OCI-LY7 (cell line): ENCODE data around the gene FAM89B.

Experiments used
- EZH2phosphoT487 ChIP-seq: fragments of 200-600 bp; sonication (generic); IDR thresholded peaks from 2 replicates; pipeline ENCODE4 v1.6.1; 2018; ENCODE audit warnings: low read depth, borderline replicate concordance, mild to moderate bottlenecking, mixed run types, antibody characterized with exemption, low read length, moderate library complexity, mixed read lengths
- TF ChIP-seq, protein P1 (sequence below): fragments of 200-600 bp; sonication (generic); conservative IDR thresholded peaks from 2 replicates; pipeline ENCODE4 v1.5.1; 2014; ENCODE audit warnings: mild to moderate bottlenecking, antibody characterized with exemption, low read length, moderate library complexity, mixed read lengths

DNA sequence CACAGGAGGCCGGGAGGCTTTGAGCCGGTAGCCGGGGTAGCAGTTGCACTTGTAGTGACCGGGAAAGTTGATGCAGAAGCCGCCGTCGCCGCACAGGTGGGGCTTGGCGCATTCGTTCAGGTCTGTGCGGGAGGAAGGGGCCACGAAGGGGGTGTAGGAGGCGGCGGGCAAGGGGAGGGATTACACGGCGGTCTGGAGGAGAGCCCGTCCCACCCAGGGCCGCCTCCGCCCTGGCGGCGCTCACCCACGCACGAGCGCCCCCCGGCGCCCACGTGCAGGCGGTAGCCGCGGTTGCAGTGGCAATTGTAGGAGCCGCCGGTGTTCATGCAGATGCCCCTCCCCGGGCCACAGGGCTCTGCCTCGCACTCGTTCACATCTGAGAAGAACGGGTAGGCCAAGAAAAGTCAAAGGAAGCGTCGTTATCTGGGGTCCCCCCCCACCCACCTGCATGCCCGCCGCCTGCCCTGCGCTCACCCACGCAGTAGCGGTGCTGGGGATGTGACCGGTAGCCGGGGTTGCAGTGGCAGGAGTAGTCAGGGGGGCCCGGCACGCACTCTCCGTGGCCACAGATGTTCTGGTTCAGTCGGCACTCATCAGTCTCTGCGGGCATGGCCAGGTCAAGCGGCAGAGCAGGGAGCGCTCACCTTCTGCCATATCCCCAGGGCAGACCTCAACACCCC lies 24.8 kb upstream of the FAM89B start:
- TF ChIP-seq, protein P1, sequence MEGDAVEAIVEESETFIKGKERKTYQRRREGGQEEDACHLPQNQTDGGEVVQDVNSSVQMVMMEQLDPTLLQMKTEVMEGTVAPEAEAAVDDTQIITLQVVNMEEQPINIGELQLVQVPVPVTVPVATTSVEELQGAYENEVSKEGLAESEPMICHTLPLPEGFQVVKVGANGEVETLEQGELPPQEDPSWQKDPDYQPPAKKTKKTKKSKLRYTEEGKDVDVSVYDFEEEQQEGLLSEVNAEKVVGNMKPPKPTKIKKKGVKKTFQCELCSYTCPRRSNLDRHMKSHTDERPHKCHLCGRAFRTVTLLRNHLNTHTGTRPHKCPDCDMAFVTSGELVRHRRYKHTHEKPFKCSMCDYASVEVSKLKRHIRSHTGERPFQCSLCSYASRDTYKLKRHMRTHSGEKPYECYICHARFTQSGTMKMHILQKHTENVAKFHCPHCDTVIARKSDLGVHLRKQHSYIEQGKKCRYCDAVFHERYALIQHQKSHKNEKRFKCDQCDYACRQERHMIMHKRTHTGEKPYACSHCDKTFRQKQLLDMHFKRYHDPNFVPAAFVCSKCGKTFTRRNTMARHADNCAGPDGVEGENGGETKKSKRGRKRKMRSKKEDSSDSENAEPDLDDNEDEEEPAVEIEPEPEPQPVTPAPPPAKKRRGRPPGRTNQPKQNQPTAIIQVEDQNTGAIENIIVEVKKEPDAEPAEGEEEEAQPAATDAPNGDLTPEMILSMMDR: peak; percentile 76
- no peak for TF ChIP-seq EZH2phosphoT487
